GM18907 (cell line): Measurements from ENCODE around the gene CDH22.

ENCODE experiments used
- ATAC-seq: cut with Tn5 transposase; IDR thresholded peaks from one replicate; pipeline ENCODE4 v1.9.1; 2021; ENCODE audit warnings: mild to moderate bottlenecking, moderate library complexity; ENCODE audit not compliant: unreplicated experiment

CDH22 gene

DNA sequence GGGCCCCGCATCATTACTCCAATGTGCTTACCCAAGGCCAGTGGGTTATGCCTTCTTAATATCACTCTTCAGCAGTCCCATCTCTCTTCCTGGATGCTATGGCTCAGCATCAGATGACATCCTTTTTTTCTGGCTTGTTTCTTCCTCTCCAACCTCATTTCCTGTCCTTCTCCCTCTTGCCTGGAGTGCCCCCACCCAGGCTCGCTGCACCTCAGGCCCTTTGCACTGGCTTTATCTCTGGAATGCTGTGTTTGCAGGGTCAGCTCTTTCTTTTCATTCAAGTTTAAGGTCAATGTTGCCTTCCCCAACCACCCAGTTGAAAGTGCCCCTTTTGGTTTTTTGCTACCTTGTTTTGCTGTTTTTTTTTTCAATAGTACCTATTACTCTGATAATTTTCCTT, 153.5 kb downstream of the CDH22 start:
- no peak for ATAC-seq

DNA sequence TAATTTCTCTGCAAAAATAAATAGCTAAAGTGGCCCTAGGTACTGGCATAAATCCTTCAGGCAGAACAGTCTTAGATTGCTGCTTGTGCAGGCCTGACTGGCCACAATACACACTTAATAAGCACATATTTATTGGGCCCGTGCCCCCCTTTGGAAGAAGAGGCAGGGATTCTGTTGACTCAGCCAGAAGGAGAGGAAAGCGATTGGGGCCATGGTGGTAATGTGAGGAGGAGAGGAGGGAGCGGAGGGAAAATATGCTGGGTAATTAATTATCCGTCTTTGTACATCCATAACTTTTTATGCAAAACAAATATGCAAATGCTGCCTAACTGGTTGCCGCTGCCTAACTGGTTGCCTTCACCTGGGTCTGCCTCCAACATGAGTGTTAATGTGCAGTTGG, 154.0 kb downstream of the CDH22 start:
- no peak for ATAC-seq

DNA sequence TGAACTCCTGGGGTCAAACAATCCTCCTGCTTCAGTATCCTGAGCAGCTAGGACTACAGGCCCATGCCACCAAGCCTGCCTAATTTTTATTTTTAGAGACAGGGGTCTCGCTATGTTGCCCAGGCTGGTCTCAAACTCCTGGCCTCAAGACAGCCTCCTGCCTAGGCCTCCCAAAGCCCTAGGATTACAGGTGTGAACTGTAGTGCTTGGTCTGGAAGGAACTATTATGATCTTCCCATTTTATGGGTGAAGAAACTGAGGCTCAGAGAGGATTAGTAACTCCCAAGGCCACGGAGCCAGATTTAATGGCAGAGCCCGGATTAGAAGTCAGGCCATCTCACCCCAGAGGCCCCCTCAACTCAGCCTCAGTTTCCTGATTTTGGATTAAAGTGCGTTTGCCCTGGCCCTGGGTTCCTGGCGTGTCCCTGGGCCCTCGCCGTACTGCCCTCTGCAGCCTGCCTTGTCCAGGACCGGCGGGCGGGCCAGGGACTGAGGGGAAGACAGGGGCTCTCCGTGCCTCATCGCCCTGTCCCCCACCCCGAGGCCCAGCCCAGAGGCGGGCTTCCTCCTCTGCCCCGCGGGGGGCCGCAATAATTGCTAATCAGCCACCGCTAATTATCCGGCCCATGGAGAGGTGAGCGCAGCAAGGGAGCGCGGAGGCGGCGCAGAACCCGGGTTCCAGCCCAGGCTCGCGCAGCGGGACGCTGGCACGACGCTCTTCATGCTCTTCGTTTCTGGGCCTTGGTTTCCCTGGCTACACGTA, 155.3 kb downstream of the CDH22 start:
- no peak for ATAC-seq

DNA sequence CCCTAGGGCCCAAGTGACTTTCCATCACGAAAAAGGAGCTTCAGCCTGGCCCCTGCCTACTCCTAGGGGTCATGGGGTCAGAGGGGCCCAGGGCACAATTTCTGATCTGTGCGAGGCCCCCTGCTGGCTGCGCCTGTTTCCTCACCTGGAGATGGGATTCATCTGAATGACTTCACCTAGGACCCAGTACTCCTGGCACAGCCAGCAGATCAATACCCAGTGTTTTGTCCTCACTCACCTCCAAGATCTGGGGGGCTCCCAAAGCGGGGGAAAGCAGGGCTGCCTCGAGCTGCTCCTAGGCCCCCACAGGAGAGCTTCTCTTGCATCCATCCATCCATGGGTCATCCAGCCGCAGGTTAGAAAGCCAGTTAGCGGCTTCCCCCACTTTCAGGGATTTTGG, 156.4 kb downstream of the CDH22 start:
- no peak for ATAC-seq

DNA sequence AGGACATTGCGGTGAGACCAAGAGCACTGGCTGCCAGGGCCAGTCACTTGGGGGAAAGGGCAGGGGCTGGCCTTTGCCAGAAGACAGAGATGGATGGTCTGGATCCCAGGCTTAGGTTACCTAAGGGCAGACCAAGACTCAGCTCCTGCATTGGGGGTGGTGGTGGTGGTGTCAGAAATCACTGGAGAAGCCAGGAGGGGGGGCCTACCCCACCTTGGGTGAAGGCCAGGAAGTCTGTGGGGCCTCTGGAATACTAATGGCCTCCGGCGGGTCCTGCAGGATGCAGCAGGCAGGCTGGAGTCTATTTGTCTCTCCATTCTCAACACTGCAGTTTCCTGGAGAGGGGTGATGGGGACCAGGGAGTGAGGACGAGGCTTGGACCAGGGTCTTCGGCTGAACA, 157.4 kb downstream of the CDH22 start:
- no peak for ATAC-seq

DNA sequence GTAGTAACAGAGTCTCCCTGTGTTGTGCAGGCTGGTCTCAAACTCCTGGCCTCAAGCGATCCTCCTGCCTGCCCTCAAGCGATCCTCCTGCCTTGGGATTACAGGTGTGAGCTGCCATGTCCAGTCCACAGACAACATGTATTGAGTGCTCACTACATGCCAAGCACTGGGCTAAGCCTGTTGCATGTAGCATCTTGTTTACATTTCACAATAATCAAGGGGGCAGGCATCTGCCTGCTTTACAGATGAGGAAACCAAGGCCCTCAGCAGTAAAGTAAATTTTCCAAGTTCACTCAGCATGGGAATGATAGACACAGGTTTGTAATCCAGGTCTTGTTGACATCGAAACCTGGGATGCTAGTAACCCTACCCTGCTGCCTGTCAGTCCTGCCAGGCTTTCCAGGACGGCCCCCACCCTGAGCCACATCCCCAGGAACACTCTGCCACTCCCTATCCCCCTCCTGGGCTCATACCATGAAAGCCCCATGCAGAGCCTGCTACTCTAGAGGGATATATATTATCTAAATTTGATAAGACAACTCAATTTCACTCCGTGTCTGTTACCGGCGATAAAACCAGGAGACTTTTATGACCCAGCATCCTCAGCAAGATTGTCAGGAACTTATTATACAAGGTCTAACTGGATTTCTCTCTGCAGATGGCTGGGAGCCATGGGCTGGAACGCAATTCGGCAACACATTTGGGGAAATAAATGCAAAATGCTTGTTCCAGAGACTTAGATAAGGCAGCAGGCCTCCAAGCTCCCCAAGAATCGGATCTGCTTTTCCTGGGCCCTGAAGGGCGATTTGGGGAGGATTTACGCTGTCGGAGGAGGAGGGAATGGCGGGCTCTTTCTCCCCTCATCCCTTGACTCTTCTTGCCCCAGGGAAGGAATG, 159.7 kb downstream of the CDH22 start:
- no peak for ATAC-seq

DNA sequence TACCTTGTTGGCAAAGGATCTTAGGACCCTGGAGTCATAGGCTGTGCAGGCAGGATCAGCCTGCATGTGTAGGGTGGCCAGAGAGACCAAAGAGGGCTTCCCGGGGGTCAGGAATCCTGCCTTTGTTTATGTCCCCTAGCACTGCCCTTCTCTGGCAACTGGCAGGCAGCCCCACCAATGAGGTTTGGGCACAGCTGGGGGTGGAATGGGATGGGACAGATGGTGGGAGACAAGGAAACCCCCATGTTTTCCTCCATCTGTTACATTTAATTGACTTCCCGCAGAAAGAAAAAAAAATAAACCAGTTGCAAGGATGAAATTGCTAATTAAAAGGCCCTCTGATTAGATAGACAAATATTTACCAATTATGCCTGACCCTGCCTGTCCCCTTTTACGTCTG, 162.6 kb downstream of the CDH22 start:
- no peak for ATAC-seq

DNA sequence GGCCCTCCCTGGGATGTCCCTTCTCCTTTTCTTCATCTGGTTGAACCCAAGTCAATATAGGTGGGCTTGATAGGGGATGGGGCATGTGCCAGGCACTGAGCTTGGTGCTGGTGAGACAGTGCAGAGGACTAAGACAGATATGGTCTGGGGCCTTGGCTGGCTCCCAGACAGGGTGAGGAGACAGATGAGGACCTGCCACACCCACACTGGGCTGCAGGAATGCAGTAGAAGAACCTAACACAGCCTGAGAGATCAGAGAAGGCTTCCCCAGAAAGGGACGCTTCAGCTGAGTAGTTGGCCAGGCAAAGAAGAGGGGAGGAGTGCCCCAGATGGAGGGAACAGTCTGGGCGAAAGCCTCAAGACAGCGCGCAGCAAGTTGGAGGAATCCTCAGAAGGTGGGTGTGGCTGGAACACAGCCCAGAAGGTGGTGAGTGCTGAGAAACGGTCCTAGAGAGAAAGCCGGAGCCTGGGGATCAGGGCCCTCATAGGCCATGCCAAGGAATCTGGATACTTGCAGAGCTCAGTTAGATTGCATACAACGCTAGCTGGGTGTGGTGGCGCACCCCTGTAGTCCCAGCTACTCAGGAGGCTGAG, 163.8 kb downstream of the CDH22 start:
- ATAC-seq, result no peak

DNA sequence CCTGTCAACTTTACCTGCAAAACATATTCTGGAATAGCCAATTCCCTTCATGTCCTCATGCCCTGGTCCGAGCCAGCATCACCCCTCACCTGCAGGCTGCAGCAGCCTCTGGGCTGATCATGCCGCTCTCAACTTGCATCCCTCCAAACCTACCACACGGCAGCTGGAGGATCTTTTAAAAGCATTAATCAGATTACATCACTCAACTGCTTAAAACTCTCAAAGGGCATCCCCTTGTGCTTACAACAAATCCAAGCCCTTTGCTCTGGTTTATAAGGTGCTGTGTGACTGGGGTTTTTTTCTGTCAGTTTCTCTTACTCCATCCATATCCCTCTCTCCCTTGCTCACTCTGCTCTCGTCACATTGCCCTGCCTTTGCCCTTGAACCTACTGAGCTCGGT, 166.2 kb downstream of the CDH22 start:
- ATAC-seq, result no peak

DNA sequence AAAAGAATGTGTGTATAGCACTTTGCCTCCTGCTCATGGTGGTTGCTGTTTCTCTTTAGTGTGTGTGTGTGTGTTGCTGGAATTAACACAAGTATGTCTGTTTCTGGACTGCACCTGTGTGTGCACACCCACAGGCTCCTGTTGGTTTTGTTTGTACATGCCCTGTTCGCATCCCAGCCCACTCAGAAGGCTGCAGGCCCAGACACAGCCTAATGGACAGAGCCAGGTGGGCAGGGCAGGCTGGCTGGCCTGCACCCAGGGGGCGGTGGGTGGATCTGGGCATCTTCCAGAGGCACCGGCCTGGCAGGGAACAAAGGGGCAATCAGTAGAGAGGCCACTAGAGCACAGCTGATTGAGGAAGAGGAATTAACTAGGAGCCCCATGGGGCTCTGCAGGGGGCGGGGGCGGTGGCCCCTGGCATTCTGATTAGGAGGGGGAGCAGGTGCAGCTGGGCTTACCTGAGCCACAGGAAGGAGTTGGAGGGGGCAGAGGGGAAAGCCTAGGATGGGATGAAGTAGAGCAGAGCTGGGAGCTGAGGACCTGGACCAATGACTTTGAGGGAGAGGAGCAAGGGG, 168.3 kb downstream of the CDH22 start:
- no peak for ATAC-seq

DNA sequence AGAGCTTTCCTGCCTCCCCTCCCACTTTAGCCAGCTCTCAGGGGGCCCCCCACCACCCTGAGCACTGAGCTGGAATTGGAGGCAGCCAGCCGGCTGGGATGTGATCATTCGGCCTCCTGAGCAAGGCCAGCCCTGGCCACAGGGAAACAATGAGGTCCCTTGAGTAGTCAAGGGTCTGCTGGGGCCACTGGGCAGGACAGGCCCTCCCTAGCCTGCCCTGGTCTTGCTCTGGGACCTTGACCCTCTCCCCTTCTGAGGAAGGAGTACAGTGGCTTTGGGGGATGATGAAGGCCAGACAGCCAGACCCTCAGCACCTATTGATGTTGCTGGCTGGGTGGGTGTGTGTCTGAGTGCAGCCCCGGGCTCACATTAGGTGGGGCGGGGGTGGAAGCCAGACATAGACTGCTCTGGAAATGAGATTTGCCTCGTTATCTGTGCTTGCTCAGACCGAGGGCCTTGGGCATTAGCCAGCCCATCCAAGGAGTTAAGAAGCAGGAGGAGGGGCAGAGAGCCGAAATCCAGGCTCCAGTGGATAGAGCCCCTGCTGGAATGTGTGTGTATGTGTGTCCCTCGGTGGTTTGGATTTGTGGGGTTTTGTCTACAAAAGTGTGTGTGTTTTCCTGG, 168.9 kb downstream of the CDH22 start:
- ATAC-seq, result no peak

DNA sequence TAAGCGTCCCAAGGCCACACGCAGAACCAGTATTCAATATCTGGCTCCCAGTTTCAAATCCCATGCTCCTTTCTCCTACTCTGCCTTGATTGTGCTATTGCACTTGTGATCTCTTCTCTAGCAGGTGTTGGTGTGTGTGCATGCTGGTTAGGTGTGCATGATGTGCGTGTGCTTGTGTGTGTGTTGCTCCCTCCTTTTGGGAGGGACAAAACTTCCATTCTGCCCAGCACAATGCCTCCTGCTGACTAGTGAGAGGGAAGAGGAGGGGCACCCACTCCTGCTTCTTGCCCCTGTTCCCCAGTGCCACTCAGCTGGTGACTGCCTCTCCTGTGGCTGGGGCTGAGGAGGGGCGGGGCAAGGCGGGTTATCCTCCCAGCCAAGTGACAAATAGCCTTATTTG, 170.5 kb downstream of the CDH22 start:
- ATAC-seq, result no peak

DNA sequence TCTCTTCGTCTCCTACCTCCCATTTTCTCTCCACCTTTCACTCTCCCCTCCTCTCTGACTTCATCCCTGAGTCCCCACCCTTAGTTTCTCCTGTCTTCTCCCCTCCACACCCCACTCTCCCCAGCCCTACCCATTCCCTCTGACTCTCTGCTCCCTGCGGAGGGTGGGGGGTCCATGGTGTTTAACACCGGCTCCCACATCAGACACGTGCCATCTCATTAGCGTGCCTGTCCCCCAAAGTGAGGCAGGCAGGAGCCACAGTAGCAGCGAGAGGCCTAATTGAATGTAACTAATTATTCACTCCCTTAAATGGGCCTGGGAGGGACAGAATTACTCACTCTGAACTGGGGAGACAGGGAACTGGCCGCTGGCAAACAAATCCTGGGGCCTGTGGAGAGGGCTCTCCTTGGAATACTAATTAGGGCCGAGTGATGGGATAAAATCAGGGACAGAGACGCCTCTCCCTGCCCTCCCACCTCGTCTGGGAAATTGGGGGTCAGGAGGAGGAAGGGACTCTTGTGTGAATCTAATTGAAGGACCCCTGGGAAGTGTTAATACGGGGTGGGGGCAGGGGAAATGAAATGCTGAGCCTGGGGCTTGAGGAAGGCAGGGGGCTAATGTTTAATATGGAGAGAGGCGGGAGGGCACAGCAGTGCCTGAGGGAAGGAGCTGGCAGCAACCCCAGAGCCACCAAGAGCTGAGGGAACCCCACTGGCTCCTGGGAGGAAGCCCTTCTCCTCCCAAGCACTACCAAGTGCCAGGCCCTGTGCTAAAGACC, 172.3 kb downstream of the CDH22 start:
- no peak for ATAC-seq

DNA sequence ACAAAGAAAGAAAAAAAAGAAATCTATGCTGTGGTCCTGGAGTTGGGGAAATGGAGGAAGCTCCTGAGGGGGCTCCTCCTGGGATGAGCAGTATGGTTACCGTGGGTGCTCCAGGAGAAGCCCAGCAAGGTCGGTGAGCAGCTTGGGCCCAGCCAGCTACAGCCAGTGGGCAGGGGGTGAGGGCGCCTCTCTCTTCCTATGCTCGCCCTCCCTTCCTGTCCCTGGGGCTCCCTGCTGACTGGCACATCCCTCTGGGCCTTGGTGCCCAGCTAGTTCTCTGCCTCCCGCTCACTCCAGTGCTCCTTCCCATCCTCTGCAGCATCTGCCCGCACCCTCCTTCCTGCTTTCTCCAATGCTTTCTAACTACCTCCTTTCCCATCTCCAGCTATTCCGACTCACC, 173.6 kb downstream of the CDH22 start:
- ATAC-seq, result no peak

DNA sequence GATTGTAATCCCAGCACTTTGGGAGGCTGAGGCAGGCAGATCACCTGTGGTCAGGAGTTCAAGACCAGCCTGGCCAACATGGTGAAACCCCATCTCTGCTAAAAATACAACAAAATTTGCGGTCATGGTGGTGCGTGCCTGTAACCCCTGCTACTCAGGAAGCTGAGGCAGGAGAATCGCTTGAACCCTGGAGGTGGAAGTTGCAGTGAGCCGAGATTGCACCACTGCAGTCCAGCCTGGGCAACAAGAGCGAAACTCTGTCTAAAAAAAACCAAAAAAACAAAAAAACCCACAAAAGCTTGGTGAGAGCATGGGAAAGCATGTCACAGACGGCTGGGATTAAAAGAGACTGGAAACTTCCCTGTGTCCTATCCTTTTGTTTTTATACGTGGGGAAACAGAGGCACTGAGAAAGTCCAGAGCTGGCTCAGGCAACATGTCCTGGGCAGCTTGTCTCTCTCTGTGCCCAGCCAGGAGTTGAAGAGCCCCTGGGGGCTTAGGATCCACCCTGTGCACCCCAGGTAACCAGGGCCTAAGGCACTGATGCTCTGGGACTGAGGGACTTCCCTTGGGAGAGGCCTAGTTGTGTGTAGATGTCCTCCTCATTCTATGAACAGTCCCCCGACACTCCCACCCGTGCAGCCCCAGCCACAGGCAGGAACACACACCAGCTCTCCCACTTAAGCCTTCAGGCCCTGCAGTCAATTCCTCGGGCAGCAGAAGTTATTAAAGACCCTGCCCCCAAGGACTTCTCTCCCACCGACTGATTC, 174.2 kb downstream of the CDH22 start:
- ATAC-seq, result no peak

DNA sequence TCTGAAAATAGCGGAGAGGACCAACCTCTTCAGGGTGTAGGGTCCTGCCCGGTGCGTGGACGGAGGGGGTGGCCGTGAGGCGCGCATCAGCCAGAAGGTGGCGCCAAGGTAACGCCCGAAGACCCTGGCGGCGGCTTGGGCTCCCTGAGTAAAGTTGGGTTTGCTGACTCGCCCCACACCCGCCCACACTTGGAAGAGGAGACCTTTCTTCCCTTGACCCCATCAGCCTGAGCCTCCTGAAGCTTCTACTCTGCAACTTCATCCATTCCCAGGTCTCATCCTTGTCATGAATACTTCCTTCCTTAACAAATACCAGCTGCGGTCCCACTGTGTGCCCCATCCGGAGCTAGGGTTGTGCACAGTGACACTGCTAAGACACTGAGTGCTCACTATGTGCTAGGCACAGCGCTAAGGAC, 175.6 kb downstream of the CDH22 start:
- ATAC-seq, result peak; percentile 54

DNA sequence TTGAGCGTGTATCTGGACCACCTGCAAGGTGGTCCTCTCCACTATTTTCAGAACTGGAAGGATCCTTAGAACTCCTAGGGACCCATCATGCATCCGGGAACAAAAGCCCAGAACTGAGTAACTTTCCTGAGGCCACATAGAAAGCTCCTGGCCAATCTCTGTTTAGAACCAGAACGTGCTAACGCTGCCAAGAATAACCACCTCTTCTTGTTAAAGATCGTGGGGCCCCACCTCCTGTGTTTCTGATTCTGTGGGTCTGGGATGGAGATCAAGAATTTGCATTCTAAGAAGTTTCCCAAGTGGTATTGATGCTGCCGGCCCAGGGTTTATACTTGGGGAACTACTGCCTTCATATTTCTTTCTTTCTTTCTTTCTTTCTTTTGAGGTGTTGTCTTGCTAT, 176.9 kb downstream of the CDH22 start:
- ATAC-seq, result no peak

DNA sequence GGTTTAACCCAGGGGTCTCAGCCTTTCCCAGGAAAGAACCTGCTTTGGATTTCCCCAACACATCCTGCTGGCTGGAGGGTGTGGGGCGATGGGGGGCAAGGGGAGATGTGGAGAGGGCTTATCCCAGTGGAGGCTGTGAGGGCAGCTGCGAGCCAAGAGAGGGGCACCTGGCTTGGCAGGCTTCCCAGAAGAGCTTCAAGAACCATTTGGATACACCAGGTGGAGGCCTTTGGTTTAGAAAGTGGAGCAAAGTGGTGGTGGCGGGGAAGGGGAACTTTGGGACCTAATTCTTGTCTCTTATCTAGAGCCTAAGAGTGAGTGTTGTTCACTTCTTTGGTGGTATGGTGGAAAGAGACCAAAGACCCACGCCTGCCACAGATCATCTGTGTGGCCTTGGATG, 177.8 kb downstream of the CDH22 start:
- no peak for ATAC-seq

DNA sequence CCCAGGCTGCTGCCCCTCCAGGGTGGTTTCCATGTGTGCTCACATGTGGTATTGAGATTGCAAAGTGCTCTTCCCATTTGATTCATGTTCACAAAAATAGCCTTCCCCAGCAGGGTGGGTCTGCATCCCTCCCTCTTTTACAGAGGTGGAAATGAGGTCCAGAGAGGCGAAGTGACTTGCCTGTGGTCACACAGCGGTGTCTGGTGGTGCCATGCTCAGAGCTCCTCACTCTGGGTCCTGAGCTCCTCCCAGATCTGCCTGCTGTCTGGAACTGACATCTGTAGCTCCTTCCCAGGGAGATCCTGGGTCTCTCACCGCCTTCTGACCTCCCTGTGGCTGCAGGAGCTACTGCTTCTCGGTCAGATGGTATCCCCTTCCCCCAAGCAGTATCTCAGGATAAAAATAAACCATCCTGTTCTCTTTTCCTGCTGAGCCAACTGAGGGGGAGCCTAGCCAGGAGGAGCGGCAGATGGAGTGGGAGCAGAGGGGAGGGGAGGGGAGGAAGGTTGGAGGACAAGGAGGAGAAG, 178.3 kb downstream of the CDH22 start:
- ATAC-seq, result no peak
